Umbilical cord (tissue), 2 donors: Measurements from ENCODE around the gene CMSS1. TPM values are rescaled to one million over a fixed set of nuclear protein-coding genes. Genes with fewer than 3 reads are reported as not detected.

Experiments used
- DNase-seq: peaks from one replicate; pipeline ENCODE4 v3.0.0-alpha.2; 2015; ENCODE audit warnings: low spot score
- total RNA-seq: library from RNA; depleted of rRNA; stranded (reverse); fragments of >200 nt; gene quantifications from one replicate; pipeline ENCODE4 v1.2.3, GENCODE V29; 2014; ENCODE audit warnings: low replicate concordance; ENCODE audit not compliant: insufficient read depth

Gene CMSS1
- total RNA-seq, 1 donor from 2014 or later: 13.7 TPM

- no peak for DNase-seq
These were observed 116.5 kb downstream of the CMSS1 start for GRCh38 chr3:99933971-99934750.

GRCh38 chr3:99934975-99935797, 117.5 kb downstream of the CMSS1 start:
- DNase-seq: peak; percentile 58

GRCh38 chr3:99938270-99938911, 120.7 kb downstream of the CMSS1 start:
- peak; percentile 80 for DNase-seq

- DNase-seq: peak; percentile 47
These were observed 122.2 kb downstream of the CMSS1 start for GRCh38 chr3:99939876-99940275.

- DNase-seq: no peak
These were observed 122.7 kb downstream of the CMSS1 start for GRCh38 chr3:99940350-99940749.

GRCh38 chr3:99941211-99941610, 123.5 kb downstream of the CMSS1 start:
- no peak for DNase-seq

GRCh38 chr3:99943931-99944761, 126.5 kb downstream of the CMSS1 start:
- peak; percentile 39 for DNase-seq

- DNase-seq: no peak
These were observed 127.8 kb downstream of the CMSS1 start for GRCh38 chr3:99945328-99945995.

GRCh38 chr3:99947356-99947755, 129.7 kb downstream of the CMSS1 start:
- no peak for DNase-seq

GRCh38 chr3:99948467-99949089, 130.9 kb downstream of the CMSS1 start:
- DNase-seq: no peak

GRCh38 chr3:99949956-99950670, 132.5 kb downstream of the CMSS1 start:
- no peak for DNase-seq

GRCh38 chr3:99950921-99951320, 133.3 kb downstream of the CMSS1 start:
- DNase-seq: no peak

GRCh38 chr3:99951701-99952100, 134.0 kb downstream of the CMSS1 start:
- no peak for DNase-seq

- no peak for DNase-seq
These were observed 134.6 kb downstream of the CMSS1 start for GRCh38 chr3:99952306-99952705.

GRCh38 chr3:99953596-99953995, 135.9 kb downstream of the CMSS1 start:
- DNase-seq: no peak

- DNase-seq: no peak
These were observed 137.4 kb downstream of the CMSS1 start for GRCh38 chr3:99954914-99955644.

GRCh38 chr3:99955773-99956562, 138.3 kb downstream of the CMSS1 start:
- no peak for DNase-seq

- peak; percentile 40 for DNase-seq
These were observed 139.6 kb downstream of the CMSS1 start for GRCh38 chr3:99957151-99957796.
